ENCODE data around the gene RGS7BP.

DNA sequence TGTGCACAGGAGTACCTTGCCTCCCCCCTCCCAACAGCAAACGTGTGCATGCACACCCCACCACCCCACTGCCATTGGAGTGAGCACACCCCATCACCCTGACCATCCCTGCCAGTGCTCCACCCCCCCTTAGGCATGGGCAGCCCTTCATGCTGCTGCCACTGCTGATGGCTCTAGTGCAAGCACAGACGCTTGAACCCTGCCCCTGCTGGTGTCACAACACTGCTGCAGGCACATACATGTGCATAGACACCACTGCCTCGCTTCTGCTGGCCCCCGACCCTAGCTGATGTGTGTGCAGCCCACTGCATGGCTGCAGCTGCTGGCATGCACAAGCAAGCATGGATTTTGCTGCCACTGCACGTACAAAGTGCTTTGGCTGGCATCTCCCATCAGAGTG, 16.0 kb upstream of the RGS7BP start:
- TF ChIP-seq CTCF (IDR thresholded peaks at IDR 0.05; ENCODE audit: low read depth, low read length, missing input control) = no peak
- no peak for TF ChIP-seq RXRA (IDR thresholded peaks at IDR 0.05)
- no peak for TF ChIP-seq REST (IDR thresholded peaks at IDR 0.05)
- no peak for TF ChIP-seq TAF1 (conservative IDR thresholded peaks at IDR 0.05)
- TF ChIP-seq SP1 (IDR thresholded peaks at IDR 0.05) = no peak
- no peak for TF ChIP-seq RAD21 (IDR thresholded peaks at IDR 0.05)
- no peak for TF ChIP-seq EGR1 (IDR thresholded peaks at IDR 0.05; ENCODE audit: low read depth in 2 of 2)
- TF ChIP-seq, protein P1, sequence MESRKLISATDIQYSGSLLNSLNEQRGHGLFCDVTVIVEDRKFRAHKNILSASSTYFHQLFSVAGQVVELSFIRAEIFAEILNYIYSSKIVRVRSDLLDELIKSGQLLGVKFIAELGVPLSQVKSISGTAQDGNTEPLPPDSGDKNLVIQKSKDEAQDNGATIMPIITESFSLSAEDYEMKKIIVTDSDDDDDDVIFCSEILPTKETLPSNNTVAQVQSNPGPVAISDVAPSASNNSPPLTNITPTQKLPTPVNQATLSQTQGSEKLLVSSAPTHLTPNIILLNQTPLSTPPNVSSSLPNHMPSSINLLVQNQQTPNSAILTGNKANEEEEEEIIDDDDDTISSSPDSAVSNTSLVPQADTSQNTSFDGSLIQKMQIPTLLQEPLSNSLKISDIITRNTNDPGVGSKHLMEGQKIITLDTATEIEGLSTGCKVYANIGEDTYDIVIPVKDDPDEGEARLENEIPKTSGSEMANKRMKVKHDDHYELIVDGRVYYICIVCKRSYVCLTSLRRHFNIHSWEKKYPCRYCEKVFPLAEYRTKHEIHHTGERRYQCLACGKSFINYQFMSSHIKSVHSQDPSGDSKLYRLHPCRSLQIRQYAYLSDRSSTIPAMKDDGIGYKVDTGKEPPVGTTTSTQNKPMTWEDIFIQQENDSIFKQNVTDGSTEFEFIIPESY (IDR thresholded peaks at IDR 0.05) = no peak
- TF ChIP-seq MAX (IDR thresholded peaks at IDR 0.05) = no peak
- TF ChIP-seq, protein P2, sequence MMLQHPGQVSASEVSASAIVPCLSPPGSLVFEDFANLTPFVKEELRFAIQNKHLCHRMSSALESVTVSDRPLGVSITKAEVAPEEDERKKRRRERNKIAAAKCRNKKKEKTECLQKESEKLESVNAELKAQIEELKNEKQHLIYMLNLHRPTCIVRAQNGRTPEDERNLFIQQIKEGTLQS (IDR thresholded peaks at IDR 0.05) = no peak
- no peak for TF ChIP-seq FOXA1 (IDR thresholded peaks at IDR 0.05)
- no peak for TF ChIP-seq GABPA (IDR thresholded peaks at IDR 0.05 in 1 of 2, conservative IDR thresholded peaks at IDR 0.05 in 1 of 2)
